ENCODE results near the gene SUCLG2. TPM values are rescaled to one million over a fixed set of nuclear protein-coding genes. Genes with fewer than 3 reads are reported as not detected.

SUCLG2 gene
- 10 to 100 TPM; 43.6 to 55.8 (median 49.9) TPM for total RNA-seq
- 73.3 TPM for total RNA-seq (2013)

GRCh38 chr3:67654099-67654843 is at the start of gene SUCLG2:
TSS of gene SUCLG2 (minus strand) at chr3:67654612. CDS start at chr3:67654586, 26 bp downstream.
- no peaks in the 10 kb centered on the region for H3K27me3 Mint-ChIP-seq (ENCODE audit: low read depth in 2 of 2)
- peak; percentile 71 to 82 (median 75) for ATAC-seq
- peaks cover 52 to 59% of the 10 kb centered on the region in 2 donors for H3K4me1 Mint-ChIP-seq

GRCh38 chr3:67700596-67700995 is 46.2 kb upstream of the SUCLG2 start:
- no peak for ATAC-seq
- Histone ChIP-seq H3K36me3 (ENCODE audit: control insufficient read depth, insufficient read depth, low read length) (no peaks in the 10 kb centered on the region), H3K9me3 (ENCODE audit: control insufficient read depth, insufficient read depth, low read length) (no peaks in the 10 kb centered on the region), H3K27me3 (ENCODE audit: control insufficient read depth, insufficient read depth, low read length) (no peaks in the 10 kb centered on the region), H3K4me1 (ENCODE audit: control insufficient read depth, insufficient read depth, low read length) (no peaks in the 10 kb centered on the region), H3K4me3 (ENCODE audit: low read length) (no peak overlapping the region), H3K27ac (ENCODE audit: low read length) (no peak overlapping the region)
- TF ChIP-seq, protein P1, sequence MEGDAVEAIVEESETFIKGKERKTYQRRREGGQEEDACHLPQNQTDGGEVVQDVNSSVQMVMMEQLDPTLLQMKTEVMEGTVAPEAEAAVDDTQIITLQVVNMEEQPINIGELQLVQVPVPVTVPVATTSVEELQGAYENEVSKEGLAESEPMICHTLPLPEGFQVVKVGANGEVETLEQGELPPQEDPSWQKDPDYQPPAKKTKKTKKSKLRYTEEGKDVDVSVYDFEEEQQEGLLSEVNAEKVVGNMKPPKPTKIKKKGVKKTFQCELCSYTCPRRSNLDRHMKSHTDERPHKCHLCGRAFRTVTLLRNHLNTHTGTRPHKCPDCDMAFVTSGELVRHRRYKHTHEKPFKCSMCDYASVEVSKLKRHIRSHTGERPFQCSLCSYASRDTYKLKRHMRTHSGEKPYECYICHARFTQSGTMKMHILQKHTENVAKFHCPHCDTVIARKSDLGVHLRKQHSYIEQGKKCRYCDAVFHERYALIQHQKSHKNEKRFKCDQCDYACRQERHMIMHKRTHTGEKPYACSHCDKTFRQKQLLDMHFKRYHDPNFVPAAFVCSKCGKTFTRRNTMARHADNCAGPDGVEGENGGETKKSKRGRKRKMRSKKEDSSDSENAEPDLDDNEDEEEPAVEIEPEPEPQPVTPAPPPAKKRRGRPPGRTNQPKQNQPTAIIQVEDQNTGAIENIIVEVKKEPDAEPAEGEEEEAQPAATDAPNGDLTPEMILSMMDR (IDR thresholded peaks at IDR 0.05), result no peak
- intact Hi-C loops (cut with micrococcal nuclease), result no loop called here
- 94% methylated on average over 4 of the region's 4 CpGs for WGBS (ENCODE audit: insufficient coverage)
- Mint-ChIP-seq H3K27me3 (ENCODE audit: low read depth in 2 of 2) (peaks cover 10 to 22% of the 10 kb centered on the region in 2 donors), H3K27ac (no peak overlapping the region), H3K4me3 (no peak overlapping the region), H3K36me3 (no peaks in the 10 kb centered on the region), H3K4me1 (peaks cover 0 to 7% of the 10 kb centered on the region in 2 donors), H3K9me3 (no peaks in the 10 kb centered on the region)
- no peak for DNase-seq

More at GRCh38 chr3:67654099-67654843, at the start of gene SUCLG2:
- H3K36me3 Mint-ChIP-seq, result no peaks in the 10 kb centered on the region
- TF ChIP-seq, protein P1 (IDR thresholded peaks at IDR 0.05), result no peak
- under 1% methylated on average over 66 of the region's 66 CpGs for WGBS (ENCODE audit: insufficient coverage)
- H3K9me3 ChIP-seq (ENCODE audit: control insufficient read depth, insufficient read depth, low read length), result no peaks in the 10 kb centered on the region
- no peaks in the 10 kb centered on the region for H3K27me3 ChIP-seq (ENCODE audit: control insufficient read depth, insufficient read depth, low read length)
- peak; percentile 71 to 86 for DNase-seq
- intact Hi-C loops (cut with micrococcal nuclease), result loop anchor here (10.0 kb wide), 1 partner anchor 1431 kb away; the partner anchor contains the start of genes ARL6IP5 and UBA3
- peaks cover 30% of the 10 kb centered on the region for H3K4me1 ChIP-seq (ENCODE audit: control insufficient read depth, insufficient read depth, low read length)
- H3K9me3 Mint-ChIP-seq, result peaks cover 0 to 3% of the 10 kb centered on the region in 2 donors
- H3K4me3 ChIP-seq (ENCODE audit: low read length), result peak within 1 kb of the TSS; percentile 88
- H3K27ac Mint-ChIP-seq, result peak within 1 kb of the TSS; percentile 86 to 89
- peak within 1 kb of the TSS; percentile 84 for H3K27ac ChIP-seq (ENCODE audit: low read length)
- no peaks in the 10 kb centered on the region for H3K36me3 ChIP-seq (ENCODE audit: control insufficient read depth, insufficient read depth, low read length)
- peak within 1 kb of the TSS; percentile 82 for H3K4me3 Mint-ChIP-seq

GRCh38 chr3:67699882-67700281 is 45.5 kb upstream of the SUCLG2 start:
- no peak overlapping the region for H3K27ac Mint-ChIP-seq
- DNase-seq (no peak), ATAC-seq (no peak)
- H3K4me1 Mint-ChIP-seq, result peaks cover 0 to 7% of the 10 kb centered on the region in 2 donors
- H3K4me3 Mint-ChIP-seq, result no peak overlapping the region
- Histone ChIP-seq H3K4me1 (ENCODE audit: control insufficient read depth, insufficient read depth, low read length) (no peaks in the 10 kb centered on the region), H3K9me3 (ENCODE audit: control insufficient read depth, insufficient read depth, low read length) (no peaks in the 10 kb centered on the region), H3K27me3 (ENCODE audit: control insufficient read depth, insufficient read depth, low read length) (no peaks in the 10 kb centered on the region), H3K4me3 (ENCODE audit: low read length) (no peak overlapping the region), H3K36me3 (ENCODE audit: control insufficient read depth, insufficient read depth, low read length) (no peaks in the 10 kb centered on the region), H3K27ac (ENCODE audit: low read length) (no peak overlapping the region)
- WGBS (ENCODE audit: insufficient coverage), result 94% methylated on average over 5 of the region's 5 CpGs
- intact Hi-C loops (cut with micrococcal nuclease), result no loop called here
- TF ChIP-seq, protein P1 (IDR thresholded peaks at IDR 0.05), result no peak
- peaks cover 10 to 22% of the 10 kb centered on the region in 2 donors for H3K27me3 Mint-ChIP-seq (ENCODE audit: low read depth in 2 of 2)
- H3K36me3 Mint-ChIP-seq, result no peaks in the 10 kb centered on the region
- H3K9me3 Mint-ChIP-seq, result no peaks in the 10 kb centered on the region

All from natural killer cell (primary cell).